GM18868 (cell line): Measurements from ENCODE around the gene SUCNR1.
"Not testable (repeated sequence)": the region's sequence is repeated elsewhere in the genome, so short reads cannot be mapped to it uniquely, and the experiment has no call there.

ENCODE experiments used
- ATAC-seq: cut with Tn5 transposase; IDR thresholded peaks from one replicate; pipeline ENCODE4 v1.9.1; 2021; ENCODE audit warnings: mild to moderate bottlenecking, moderate library complexity; ENCODE audit not compliant: unreplicated experiment

The SUCNR1 gene

DNA sequence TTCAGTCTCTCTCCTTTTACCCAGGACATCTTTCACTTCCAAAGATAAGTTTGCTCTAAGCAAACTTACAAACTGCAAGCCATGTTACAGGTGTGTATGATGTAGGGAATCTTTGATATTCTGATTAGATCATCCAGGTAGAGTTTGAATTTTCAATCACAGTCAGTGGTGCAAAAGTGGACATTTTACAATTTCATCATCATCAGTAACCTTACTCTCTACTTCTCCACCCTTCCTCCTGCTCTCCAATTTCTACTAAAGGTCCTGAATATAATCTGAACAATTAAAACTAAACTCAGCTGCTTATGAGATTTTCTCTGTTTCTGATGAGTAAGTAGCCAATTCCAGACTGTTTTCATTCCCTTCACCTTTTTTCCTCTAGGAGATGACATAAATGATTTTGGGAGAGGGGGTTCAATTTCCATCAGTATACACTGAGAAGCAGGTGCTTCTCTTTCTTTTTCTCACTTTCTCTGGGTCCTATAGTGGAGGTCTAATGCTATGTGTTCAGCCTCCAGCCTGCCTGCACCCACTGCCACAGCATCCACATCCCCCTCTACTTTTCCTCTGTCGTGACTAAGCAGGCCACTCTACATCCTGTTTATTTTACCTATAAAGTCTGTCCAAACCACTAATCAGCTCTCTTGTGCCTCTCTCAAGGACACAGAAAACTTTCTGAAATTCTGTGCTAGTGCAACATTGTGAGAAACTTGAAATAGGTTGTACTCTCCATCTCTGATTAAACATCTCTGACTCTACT lies 27.6 kb downstream of the SUCNR1 start:
- no peak for ATAC-seq

DNA sequence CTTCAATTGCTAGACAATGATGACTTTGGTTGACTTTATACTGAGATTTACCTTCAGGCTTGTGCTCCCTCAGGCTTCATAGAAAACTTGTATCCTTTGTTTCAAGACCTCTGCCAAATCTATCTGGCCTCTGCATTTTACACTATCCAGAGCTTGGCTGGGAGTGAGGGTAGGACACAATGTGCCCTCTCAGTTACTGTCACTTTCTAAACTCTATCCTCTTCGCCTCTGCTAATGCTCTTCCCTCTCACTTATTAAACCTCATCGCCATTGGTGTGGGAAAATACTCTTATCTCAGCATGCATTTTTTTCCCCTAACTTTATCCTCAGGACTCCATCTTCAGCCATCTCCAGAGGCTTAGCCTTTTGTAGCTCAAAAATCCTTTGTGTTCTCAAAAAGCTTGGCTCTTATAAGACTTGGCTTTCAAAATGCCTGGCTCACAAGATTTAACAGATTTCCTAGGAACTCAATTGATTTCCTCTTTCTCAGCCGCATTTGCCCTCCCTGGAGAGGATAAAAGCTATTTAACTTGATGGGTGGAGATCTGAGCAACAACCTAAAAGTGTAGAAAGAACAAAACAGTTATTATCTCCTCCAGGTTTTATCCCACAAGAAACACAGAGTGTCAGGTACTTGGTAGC lies 28.3 kb downstream of the SUCNR1 start:
- ATAC-seq: no peak

DNA sequence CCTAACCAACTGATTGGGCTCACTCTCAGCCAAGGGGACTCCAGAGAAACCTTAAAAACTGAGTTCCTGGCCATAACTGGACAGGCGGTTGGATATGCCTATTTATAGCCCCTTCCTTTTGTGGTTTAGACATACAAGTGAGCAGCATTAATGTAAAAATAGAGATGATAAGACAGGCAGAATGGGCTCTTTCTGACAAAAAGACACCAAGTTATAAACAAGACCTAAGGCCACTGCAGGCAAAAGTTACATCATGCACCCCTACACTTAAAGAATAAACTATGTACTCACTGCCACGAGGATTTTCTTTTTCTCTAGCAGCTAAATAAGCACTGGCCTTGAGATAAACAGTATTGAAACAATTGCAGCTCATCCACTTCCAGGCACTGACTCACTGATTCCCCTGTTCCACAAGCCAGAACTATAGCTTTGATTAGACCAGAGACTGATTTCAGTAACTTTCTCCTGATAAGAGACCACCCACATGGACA lies 30.1 kb downstream of the SUCNR1 start:
- ATAC-seq: no peak

DNA sequence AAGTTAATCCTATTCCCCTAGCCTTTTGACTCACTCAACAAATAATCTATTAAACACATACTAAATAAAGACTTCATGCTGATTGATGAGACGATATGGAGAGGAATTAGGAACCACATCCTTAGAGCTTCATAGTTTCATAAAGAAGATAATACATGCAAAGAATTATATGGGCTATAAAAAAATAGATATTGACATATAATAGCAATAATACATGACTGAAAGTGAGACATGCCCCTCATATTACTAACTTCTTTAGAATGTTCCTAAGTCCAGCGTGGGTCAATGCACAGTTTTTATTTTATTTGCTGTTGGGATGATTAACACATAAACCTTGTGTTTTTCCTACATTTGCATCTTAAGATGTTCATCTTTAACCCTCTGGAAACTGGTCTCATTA lies 32.2 kb downstream of the SUCNR1 start:
- ATAC-seq: no peak

DNA sequence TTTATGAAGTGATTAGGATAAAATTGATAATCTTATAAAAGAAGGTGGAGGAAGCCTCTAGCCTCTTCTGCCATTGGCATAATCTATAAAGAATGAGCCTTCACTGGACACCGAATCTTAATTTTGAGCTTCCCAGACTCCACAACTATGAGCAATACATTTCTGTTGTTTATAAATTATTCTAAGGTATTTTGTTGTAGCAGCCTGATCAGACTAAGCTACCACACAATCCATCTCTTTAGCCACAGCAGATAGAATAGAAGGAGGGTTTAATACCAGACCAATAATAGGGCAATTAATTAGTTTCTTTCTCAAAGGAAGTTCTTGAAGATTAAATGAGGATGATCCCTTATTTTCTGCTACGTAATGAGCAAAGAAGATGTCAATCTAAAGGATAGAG lies 33.3 kb downstream of the SUCNR1 start:
- no peak for ATAC-seq

DNA sequence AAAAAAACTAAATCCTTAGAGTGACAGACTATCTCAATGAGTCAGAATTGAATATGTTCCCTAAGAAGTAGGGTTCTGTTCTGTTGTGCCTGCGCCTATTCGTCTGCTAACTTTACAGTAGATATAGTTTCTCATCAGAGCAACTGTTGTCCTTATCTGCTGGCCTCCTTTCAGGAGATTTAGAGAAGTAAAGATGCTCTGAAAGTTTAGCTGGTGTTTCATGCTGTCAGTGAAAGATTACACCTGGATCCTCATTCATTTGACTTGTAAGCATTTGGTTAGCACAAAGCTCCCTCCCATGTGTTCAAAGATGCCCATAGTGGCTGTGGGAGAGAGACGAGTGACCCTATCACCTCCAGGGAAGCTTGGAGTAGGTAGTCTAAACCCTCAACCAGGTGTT lies 35.0 kb downstream of the SUCNR1 start:
- no peak for ATAC-seq

DNA sequence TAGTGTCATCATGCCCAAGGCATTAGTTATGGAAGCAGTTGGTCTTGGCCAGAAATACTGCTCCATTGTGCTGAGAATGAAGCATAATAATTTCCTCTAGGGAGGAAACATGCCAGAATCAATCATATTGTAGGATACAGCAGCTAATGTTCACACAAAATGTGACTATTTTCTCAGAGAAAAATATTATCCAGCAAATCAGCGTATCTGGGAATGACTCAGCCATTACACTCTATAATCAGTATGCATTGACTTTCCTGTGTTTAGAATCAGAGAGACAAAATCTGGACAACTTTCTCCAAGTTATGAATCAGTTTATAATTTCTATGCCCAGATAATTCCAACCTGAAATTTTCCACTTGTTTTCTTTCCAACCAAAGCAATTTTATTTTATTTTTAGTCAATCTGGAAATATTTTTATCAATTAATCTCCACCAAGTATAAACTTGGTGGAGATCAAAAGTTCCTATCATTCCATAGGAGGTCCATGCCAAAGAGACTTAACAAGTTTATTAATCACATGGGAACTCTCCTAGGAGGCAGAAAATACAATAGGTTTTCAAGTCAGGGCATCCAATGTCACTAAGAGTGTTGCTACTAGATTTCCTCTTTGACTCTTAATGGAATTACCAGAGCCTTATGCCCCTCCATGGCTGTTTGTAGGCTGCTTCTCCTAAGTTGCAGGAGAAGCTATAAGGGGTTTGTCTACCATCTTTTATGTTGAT lies 36.4 kb downstream of the SUCNR1 start:
- ATAC-seq: no peak

DNA sequence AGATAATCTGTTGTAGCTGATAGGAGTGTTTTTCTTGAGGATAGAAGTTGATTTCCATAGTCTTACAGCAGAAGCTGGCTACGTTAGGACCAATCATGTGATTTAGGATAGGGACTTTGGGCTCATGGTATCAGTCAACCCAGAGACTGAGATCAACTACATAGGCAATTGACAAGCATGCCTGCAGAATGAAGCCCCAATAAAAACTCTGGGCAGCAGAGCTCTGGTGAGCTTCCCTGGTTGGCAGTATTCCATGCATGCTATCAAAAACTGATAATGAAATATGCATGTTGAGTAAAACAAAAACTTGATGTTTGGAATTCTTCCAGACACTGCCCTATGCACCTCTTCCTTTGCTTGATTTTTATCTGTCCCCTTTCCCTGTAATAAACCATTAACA lies 38.0 kb downstream of the SUCNR1 start:
- ATAC-seq: no peak

DNA sequence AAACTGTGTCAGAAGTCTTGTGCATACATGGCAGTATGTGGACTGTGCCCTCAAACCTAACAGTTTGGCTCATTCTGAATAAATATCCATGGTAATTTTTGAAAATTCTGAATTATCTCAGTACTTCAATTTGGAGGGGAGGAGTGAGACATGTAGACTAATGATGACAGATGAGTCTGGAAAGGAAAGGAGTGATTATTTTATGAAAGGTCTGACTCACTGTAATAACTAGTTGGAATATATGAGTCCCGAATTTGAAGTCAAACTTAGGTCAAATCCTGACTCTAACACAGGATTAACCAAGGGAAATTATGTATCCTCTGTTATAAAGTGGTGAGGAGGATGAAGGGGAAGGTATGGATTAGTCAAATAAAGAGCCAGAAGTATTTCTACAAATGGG lies 38.6 kb downstream of the SUCNR1 start:
- ATAC-seq: no peak

DNA sequence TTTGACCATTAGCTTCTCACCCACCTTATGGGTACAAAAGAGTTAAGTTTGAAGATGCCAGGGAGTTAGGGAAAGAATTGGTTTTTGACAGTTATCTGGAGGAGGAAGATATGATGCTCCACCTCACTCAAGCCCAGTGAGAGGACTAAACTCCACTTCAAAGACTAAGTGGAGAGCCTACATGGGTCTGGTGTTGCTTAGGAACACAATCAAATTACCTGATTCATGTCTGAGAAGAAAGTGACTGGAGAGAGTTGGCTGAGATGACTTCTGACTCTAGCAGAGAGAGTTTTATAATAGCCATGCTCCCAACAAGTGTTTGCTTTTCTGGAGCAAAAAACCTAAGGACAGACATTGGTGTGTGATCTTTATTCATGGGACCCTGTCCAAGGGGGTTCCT lies 43.3 kb downstream of the SUCNR1 start:
- ATAC-seq: no peak

DNA sequence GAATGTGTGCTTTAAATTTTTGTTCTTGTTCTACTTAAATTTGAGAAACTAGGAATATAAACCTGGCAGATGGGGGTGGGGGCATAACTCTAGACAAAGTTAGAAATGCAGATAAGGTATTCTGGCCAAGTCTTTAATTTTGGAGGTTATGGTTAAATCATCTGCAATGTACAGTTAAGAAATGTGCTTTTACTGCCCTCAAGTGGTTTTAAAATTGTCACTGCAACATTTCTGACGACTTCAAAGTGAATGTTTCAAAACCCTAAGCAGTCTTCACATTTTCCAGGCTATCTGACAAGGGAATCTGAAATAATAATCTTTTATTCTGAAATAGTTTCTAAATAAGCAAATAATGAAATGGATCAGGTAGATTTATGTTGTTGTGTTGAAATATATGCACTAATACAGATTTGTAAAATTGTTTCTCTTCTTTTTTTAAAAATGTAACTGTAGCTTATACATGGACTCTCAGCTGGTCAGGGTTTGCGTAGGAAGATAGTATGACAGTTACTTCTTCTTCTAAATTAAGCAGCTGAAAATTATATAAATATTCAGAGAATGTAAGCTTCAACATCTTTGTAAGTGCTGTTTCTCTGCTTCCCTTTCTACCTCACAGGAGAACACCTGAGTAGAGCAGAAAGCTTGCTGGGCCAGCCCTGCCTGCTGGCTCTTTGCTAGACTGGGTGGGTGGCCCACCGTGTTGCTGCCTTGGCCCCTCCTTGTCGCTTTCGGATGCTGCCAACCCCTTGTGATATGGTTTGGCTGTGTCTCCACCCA lies 45.0 kb downstream of the SUCNR1 start:
- peak; percentile 72 for ATAC-seq

DNA sequence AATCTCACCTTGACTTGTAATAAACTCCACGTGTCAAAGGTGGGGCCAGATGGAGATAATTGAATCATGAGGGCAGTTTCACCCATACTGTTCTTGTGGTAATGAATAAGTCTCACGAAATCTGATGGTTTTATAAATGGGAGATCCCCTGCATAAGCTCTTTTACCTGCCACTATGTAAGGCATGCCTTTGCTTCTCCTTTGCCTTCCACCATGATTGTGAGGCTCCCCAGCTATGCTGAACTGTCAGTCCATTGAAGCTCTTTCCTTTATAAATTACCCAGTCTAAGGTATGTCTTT lies 45.5 kb downstream of the SUCNR1 start:
- no peak for ATAC-seq

DNA sequence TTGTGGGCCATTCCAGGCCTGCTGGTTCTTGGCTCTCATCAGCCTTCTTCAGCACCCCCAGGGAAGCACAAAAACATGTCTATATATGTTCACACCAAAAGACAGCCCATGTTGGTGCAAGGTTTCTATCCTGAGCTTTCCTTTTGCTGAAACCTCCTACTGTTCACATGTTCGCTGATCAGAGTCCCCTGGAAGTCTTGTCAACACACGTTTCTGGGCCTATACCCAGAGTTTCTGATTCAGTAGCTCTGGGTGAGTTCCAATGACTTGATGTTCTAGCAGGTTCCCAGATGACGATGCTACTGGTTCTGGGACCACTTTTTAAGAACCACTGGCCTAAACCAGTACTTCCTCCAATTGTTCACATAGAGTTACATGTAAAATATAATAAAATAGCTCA lies 46.0 kb downstream of the SUCNR1 start:
- ATAC-seq: no peak

DNA sequence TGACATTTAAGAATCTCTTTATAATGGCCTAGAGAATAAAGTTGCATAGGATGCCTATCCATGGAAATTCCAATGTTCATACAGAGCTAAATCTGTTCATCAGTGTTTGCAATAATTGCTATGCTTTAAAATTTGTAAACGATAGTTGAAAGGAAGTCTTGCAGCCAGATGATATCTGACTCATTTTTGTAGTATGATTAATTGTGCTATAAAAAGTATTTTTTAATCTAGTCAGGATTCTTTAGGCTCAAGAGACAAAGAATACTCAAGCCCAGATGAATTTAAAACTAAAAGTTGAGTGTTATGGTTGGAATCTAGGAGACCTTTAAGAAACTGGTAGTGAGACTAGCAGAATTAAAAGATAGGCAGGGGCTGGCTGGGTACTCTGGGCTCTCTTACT lies 50.5 kb downstream of the SUCNR1 start:
- ATAC-seq: no peak

DNA sequence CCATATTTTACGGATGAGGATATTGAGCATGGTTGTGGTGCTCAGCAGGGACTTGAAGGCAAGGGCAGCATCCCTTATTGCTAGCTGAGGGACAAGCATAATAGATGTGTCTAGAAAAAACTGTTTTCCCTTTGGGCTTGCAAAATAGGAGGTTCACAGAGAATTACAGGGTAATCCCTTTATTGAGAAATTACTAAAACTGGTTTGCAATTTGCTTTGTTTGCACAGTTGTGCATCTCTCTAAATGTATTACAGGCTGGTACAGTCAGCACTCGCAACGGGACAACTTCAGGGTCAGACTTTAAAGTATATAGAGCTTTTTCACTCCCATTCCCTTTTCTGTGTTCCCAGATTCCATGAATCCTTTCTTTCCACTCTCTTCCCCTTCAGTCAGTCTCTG lies 51.3 kb downstream of the SUCNR1 start:
- no peak for ATAC-seq

DNA sequence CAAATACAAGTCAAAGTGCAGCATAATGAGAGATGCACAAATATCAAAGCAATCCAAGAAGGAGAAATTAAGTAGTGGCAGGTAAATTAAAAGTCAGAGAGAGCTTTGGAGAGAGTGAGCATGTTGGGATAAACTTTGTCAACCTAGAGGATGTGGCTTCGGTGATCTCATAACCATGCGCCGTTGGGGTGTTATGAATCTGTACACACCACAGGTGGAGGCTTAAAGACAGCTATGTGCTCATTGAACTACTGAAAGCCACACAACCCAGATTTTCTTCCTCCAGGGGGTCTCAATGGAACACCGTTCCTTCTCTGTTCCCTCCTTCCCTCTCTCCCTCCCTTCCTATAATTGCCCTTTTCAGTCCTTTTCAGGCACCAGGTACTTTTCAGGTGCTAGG lies 52.0 kb downstream of the SUCNR1 start:
- ATAC-seq: no peak

DNA sequence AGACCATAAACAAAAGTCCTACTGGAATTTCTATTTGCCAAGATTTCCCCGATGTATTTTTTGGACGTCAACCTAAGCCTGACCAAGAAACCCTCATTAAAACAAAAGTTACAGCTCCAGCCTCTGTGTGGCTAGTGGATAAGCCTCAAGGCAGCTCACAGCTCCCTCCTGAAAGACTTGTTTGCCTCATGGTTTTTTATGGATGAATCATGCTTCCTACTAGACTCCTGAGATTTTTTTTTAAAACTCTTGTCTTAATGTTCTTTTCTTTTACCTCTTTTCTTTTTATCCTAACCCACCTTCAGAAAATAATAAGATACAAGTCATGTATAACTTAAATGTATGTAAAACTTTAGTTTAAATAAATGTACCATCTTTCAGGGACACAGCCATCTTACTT lies 52.4 kb downstream of the SUCNR1 start:
- ATAC-seq: no peak

DNA sequence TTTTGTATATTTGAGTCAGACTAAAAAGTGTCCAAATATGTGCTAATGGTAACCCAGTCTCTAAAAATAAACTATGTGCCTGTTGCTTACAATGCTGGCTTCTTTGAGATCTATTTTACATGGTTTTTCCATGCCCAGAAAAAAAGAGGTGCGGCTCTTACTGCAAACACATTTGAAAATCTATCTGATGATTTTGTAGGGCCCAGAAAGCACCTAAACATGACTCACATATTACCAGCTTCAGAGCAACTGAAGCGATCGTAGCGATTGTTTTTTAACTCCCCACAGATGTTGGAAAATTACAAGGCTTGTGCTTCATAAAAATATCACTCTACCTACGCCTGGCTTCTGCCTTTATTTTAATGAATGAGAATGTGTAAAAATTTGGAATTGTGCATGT lies 53.5 kb downstream of the SUCNR1 start:
- ATAC-seq: no peak

DNA sequence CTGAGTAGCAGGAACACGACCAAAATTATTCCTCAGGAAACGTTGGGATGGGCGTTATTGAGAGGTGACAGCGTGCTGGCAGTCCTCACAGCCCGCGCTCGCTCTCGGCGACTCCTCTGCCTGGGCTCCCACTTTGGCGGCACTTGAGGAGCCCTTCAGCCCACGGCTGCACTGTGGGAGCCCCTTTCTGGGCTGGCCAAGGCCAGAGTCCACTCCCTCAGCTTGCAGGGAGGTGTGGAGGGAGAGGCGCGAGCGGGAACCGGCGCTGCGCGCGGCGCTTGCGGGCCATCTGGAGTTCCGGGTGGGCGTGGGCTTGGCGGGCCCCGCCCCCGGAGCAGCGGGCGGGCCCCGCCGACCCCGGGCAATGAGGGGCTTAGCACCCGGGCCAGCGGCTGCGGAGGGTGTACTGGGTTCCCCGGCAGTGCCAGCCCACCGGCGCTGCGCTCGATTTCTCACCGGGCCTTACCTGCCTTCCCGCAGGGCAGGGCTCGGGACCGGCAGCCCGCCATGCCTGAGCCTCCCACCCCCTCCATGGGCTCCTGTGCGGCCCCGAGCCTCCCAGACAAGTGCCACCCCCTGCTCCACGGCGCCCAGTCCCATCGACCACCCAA lies 54.6 kb downstream of the SUCNR1 start:
- ATAC-seq: not testable (repeated sequence)

DNA sequence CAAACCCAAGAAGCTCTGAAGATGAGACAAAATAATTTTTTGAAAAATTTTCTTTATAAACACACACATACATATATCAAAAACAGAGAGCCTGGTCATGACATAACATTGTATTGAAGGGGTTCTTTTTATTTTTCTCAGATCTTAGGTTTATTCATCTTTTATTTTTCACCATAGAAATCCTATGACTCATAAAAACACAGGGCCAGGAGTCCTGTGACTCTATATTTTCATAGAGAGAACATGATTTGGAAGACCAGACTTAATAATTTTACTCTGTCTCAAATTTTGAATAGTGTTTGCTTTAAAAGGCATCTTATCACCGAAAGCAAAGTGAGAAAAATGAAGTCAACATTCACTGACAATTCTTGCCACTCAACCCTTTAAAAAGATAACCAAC lies 57.7 kb downstream of the SUCNR1 start:
- no peak for ATAC-seq

DNA sequence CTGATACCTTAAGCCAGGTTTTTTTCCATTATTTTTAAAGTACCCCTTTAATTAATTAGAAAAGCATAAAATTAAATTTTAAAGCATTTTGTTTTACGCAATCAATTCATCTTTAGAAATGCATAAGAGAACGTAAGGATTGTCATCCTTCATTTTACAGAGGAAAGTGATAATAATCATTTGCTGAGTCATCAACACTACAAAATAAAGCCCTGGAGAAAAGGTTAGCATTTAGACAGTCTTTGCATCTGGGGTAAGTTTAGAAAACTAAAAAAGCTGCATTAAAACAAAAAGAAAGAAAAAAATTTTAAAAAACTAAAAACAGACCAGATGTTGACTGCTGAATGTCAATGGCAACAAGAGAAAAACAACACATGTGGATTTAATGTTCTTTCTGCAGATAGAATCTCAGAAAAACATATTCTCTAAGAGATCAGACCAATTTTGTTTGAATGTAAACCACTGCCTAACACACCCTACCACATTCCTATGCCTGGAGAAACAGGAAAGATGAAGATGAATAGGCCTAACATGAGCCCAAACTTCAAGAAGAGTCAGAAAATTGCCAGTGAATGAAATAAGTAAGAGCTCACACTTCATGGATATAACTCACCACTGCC lies 59.9 kb downstream of the SUCNR1 start:
- ATAC-seq: no peak
